Stimulated activated CD8-positive, alpha-beta memory T cell treated with anti-CD3 and anti-CD28 coated beads, Interleukin-4, amount 100 ng/mL, for 24 hours (primary cell): Measurements from ENCODE around the gene AMOTL1.
"Not testable (repeated sequence)": the region's sequence is repeated elsewhere in the genome, so short reads cannot be mapped to it uniquely, and the experiment has no call there.

ENCODE experiments used
- DNase-seq: peaks from one replicate; pipeline ENCODE4 v3.0.0-alpha.2; 2020; ENCODE audit warnings: low read depth

AMOTL1 gene

GRCh38 chr11:94793002-94793401 is 24.8 kb downstream of the AMOTL1 start:
- DNase-seq = no peak

DNA sequence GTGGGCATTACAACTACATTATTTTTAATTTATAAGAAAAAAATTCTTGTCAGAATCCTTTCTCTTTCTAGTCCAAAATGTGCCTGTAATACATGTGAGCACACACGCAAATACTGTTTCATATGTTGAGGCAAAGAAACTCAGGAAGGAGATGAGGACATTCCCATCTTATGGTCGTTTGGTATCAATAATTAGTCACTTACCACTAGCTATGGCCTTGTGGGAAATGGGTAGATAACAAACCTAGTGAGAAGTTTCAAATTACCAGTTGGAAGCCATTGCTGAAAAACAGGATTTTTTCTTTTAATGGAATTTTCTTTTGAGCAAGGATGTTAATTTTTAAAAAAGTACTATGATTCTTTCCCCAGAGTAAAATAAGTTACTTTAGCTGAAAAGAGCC is 25.7 kb downstream of the AMOTL1 start:
- no peak for DNase-seq

GRCh38 chr11:94794287-94795168 is 26.4 kb downstream of the AMOTL1 start:
- DNase-seq = no peak

GRCh38 chr11:94795476-94796189 is 27.5 kb downstream of the AMOTL1 start:
- no peak for DNase-seq

DNA sequence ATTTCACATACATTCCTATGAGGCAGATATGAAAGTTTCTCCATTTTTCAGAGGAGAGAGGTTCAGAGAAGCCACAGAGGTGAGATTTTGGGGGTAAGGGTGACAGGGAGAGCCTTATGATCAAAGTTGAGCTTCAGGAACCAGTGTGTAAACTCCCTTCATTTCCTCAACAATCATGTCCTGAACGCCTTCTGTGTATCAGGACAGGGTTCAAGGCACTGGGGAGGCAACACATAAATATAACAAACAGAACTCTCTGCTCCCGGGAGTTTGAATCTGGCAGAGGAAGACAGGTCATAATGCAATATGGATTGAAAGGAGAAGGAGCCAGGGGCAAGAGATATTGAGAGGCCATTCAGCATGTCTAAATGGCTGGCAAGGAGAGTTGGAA is 28.0 kb downstream of the AMOTL1 start:
- DNase-seq = no peak

GRCh38 chr11:94796863-94797262 is 28.7 kb downstream of the AMOTL1 start:
- DNase-seq = no peak

- DNase-seq = no peak
Measured at GRCh38 chr11:94799726-94800125, 31.6 kb downstream of the AMOTL1 start.

DNA sequence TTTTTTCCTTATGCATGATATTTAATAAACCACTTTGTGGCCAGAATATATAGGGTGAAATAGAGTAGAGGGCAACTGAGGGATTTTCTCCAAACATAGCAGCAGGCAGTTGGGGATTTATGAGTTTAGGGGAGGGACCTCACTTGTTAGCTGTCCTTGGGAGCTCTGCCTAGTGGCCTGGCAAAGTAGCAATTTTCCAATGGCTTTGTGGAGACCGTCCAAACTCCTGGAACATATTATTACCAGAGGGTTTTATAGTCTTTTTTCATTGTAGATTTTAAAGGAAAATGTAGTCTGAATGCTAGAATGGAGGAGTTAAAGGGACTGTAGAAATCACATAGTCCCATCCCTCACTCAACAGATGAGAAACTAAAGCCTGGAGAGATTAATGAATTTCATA is 32.3 kb downstream of the AMOTL1 start:
- DNase-seq = no peak

DNA sequence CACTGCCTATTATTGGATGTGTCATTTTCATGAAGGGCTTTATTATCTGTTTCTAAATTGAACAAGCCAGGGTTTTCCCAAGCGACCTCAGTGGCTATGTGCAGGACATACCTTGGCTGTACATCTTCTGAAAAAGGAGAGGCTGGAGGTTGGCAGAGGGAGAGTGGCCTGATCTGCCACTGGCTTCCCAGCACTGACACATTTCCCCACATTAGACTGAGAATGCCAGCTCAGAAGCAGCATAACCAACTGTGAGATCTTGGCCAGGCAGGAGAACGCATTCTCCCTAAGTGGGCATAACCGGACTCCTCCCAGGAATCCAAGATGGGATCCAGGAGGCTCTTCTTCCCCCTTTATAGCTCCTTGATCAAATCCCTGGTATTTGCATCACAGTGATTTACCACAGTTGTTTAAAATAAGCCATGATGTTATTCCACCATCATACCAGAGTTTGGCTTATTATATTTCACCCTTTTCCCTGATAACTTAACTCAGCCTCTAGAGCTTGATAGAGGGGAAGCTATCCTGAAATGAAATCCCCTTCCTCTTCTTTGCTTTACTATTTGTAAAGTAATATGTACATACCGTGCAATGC is 33.8 kb downstream of the AMOTL1 start:
- DNase-seq = no peak

- DNase-seq = no peak
Measured at GRCh38 chr11:94802501-94802900, 34.3 kb downstream of the AMOTL1 start.

GRCh38 chr11:94803491-94803890 is 35.3 kb downstream of the AMOTL1 start:
- DNase-seq = no peak

DNA sequence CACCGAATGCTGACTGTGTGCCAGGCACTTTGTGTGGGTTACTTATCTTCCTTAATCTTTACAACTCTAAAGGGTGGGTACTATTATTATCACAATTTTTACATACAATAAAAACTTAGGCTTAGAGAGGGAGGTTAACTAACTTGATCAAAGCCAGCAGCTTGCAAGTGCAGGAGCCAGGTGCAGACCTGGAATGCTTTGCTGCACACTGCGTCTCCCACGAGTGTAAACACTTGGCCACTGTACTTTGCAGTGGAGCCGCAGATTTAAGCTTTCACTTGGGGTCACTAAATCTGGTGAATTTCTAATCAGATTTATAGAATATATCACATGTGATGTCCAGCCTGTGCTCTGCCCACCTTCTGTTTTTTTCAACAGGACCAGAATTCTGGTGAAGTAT is 36.7 kb downstream of the AMOTL1 start:
- DNase-seq = no peak

- no peak for DNase-seq
Measured at GRCh38 chr11:94806014-94806413, 37.9 kb downstream of the AMOTL1 start.

DNA sequence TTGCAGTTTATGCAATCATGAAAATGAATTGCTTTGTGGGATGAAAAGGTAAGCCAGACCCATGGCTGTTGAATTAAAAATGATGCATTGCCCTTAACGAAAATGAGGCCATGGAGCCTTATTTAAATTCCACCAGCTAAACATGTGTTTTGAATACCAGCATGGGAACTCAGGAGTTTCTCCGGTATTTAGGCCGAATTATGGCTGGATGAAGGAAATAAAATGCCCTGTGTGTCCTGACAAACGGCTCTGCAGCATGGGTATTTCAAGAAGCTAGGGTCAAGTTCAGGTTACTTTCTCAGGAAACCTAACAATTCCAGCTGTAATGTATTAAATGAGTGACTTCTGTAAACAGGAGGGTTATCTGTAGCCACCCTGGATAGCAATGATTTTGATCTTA is 38.3 kb downstream of the AMOTL1 start:
- no peak for DNase-seq

GRCh38 chr11:94809251-94809650 is 41.1 kb downstream of the AMOTL1 start:
- DNase-seq = no peak

- not testable (repeated sequence) for DNase-seq
Measured at GRCh38 chr11:94812724-94813720, 44.9 kb downstream of the AMOTL1 start.

GRCh38 chr11:94814272-94814976 is 46.3 kb downstream of the AMOTL1 start:
- DNase-seq = no peak

DNA sequence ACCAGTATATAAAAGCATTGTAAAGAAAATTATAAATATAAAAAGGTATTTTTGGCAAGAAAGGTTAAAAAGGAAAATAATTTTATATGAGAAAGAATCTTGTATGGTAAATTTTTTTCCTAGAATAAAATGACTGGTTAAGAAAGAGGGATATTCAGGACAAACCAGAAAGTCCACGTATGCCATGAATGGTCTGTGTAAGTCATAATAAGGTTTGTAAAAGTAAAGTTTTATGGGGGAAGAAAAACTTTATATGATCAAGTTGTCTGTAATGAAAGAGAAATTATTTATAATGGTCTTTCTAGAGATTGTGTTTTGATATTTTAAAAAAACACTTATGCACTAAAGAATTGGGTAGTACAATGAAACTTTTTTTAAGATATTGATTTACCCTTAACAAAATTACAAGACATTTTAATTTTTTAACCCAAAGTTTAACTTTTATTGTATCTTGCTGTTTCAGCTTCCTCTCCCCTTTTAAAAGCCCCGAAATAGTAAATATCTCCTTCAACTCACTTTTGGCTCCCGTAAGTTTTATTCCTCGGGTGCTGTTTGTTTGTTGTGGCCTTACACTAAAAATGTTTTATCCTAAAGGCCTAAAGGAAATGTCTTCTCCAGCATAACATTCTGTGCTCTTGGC is 47.7 kb downstream of the AMOTL1 start:
- no peak for DNase-seq

DNA sequence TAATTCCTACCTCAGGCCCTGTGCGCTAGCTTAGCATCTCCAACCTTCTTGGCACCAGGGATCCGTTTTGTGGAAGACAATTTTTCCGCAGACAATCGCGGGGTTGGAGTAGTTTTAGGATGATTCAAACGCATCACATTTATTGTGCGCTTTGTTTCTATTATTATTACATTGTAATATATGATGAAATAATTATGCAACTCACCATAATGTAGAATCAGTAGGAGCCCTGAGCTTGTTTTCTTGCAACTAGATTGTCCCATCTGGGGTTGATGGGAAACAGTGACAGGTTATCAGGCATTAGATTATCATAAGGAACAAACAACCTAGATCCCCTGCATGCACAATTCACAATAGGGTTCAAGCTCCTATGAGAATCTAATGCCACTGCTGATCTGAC is 52.3 kb downstream of the AMOTL1 start:
- no peak for DNase-seq

DNA sequence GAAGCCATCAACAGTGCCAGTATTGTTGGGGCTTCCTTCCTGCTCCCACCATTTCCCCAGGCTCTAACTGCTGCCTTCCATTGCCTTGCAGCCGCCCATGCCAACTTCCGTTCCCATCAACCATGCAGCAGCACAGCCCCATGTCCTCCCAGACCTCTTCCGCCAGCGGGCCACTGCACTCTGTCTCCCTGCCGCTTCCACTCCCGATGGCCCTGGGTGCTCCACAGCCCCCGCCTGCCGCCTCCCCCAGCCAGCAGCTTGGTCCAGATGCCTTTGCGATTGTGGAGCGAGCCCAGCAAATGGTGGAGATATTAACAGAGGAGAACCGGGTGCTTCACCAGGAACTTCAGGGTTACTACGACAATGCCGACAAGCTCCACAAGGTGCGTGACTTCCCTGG is 53.3 kb downstream of the AMOTL1 start:
- DNase-seq = no peak

GRCh38 chr11:94822080-94822479 is 53.9 kb downstream of the AMOTL1 start:
- DNase-seq = no peak
